H1 (cell line): Measurements from ENCODE around the gene BUD23. TPM values are rescaled to one million over a fixed set of nuclear protein-coding genes. Genes with fewer than 3 reads are reported as not detected.

Experiments
- ATF2 ChIP-seq: IDR thresholded peaks from 2 replicates; pipeline ENCODE4 v1.6.1; 2012; ENCODE audit warnings: low read length, inconsistent platforms
- CBX8 ChIP-seq: fragments of 300-800, 300-1000 bp; sonication (generic); IDR thresholded peaks from 2 replicates; pipeline ENCODE4 v1.7.1; 2016; ENCODE audit warnings: low read depth, low read length, borderline replicate concordance
- RNF2 ChIP-seq: fragments of 200-900, 300-1000 bp; sonication (generic); IDR thresholded peaks from 2 replicates; pipeline ENCODE4 v1.7.1; 2016; ENCODE audit warnings: borderline replicate concordance, low read depth, mild to moderate bottlenecking, antibody characterized with exemption, low read length; ENCODE audit not compliant: poor library complexity, severe bottlenecking; ENCODE audit errors: missing control alignments
- TAF7 ChIP-seq: optimal IDR thresholded peaks from 2 replicates; pipeline ENCODE3; 2011; ENCODE audit warnings: low read depth, mild to moderate bottlenecking, inconsistent platforms, low read length, moderate library complexity, borderline replicate concordance
- polyA plus RNA-seq, 7 experiments: library from polyadenylated mRNA; depleted of rRNA in 3 of 7; stranded (reverse) in 5 of 7; unstranded in 2 of 7; fragments of >200 nt in 5 of 7; fragments of 200-250 nt in 2 of 7; gene quantifications; 1 replicate in 5 of 7; 2 replicates in 1 of 7; 4 replicates in 1 of 7; pipeline versions ENCODE4 v1.2.1 to v1.2.3, GENCODE V29; 2011 to 2013; ENCODE audit warnings: missing spikeins in 2 of 7, mixed read lengths in 2 of 7
- total RNA-seq: library from RNA; stranded (reverse); fragmentation: NEBNext Ultra II Directional; extraction: Animal tissue kit (Norgen Biotek cat#: 25700); gene quantifications from 2 replicates; pipeline ENCODE4 v1.2.1, GENCODE V29; 2021

The BUD23 gene
- total and polyA plus RNA-seq, 2 of the 8 experiments (the other 6 are each of a cell fraction or from before 2014, with no cell fraction given) = 72.3 to 78.4 TPM

DNA sequence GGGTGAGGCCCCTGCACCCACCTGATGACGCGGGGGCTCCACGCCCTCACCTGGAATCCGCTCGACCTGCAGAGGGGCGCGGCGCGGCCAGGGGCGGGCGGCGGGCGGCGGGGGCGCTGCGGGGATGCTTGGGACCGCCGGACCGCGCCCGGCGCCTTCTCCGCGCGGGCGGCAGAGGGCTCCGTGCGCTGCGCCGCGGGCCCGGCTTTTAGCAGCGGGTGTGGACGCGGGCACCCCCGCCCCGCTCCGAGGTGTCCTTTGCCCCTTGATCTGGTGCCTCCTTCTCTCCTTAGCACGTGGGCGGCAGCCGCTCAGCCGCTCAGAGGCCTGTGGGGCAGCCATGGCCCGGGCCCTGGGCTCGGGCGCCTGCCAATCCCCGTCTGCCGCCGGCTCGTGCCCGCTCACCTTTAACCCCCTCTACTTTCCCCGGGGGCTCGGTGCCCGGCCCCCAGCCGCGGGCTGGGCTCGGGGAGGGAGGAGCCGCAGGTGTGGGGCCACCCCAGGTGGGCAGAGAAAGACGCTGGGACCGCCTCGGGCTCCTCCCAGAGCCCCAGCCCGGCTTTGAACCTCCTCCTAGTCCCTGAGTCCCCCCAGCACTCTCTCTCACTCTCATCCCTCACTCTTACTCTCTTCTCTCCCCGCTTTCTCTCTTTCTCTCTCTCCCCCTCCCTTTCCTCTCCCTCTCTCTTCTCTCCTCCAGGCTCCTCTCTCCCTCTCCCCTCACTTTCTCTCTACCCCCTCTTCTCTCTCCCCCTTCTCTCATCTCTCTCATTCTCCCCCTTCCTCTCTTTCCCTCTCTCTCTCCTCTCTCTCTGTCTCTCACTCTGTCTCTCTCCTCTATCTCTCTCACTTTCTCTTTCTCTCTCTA lies 35.4 kb upstream of the BUD23 start (continued):
- TF ChIP-seq ATF2 = no peak
- TF ChIP-seq TAF7 = no peak
- TF ChIP-seq RNF2 = no peak
- no peak for TF ChIP-seq CBX8
